ENCODE measurements around the gene SKIDA1.

Gene SKIDA1

GRCh38 chr10:21498377-21498776 is 27.1 kb downstream of the SKIDA1 start:
- ChIA-PET CTCF (no interaction called here), POLR2A (ENCODE audit: low non-redundant PET) (no interaction called here)
- H3K27ac ChIP-seq = no peak overlapping the region
- DNase-seq (ENCODE audit: low spot score) = no peak
- TF ChIP-seq CTCF (conservative IDR thresholded peaks at IDR 0.05; ENCODE audit: low read depth) = no peak

- no peak for TF ChIP-seq CTCF (conservative IDR thresholded peaks at IDR 0.05; ENCODE audit: low read depth)
- POLR2A ChIA-PET (ENCODE audit: low non-redundant PET) = interaction anchor here (0.6 kb wide), 1 partner anchor 73 kb away, joined by 3 read pairs; no protein-coding TSS in a partner anchor
- DNase-seq (ENCODE audit: low spot score) = peak; percentile 92
- H3K27ac ChIP-seq = peak overlapping the region; percentile 92
- CTCF ChIA-PET = interaction anchor here (0.6 to 1.8 kb wide), 11 partner anchors 21 to 297 kb away, joined by 3 to 8 read pairs (median 3); no protein-coding TSS in a partner anchor
These were observed 28.2 kb downstream of the SKIDA1 start for GRCh38 chr10:21497177-21497807.

- CTCF ChIA-PET = interaction anchor here (0.5 to 2.0 kb wide), 24 partner anchors 12 to 772 kb away, joined by 3 to 8 read pairs (median 4); no protein-coding TSS in a partner anchor
- POLR2A ChIA-PET (ENCODE audit: low non-redundant PET) = interaction anchor here (0.6 to 0.9 kb wide), 2 partner anchors 31 to 72 kb away, joined by 3 to 4 read pairs; no protein-coding TSS in a partner anchor
- TF ChIP-seq CTCF (conservative IDR thresholded peaks at IDR 0.05; ENCODE audit: low read depth) = peak; percentile 45
- DNase-seq (ENCODE audit: low spot score) = peak; percentile 41
- peak overlapping the region; percentile 92 for H3K27ac ChIP-seq
These were observed 28.9 kb downstream of the SKIDA1 start for GRCh38 chr10:21496343-21497176.

GRCh38 chr10:21495752-21496342 is 29.6 kb downstream of the SKIDA1 start:
- DNase-seq (ENCODE audit: low spot score) = peak; percentile 92
- TF ChIP-seq CTCF (conservative IDR thresholded peaks at IDR 0.05; ENCODE audit: low read depth) = peak; percentile 92
- H3K27ac ChIP-seq = peak overlapping the region; percentile 92
- CTCF ChIA-PET = interaction anchor here (0.5 to 2.0 kb wide), 19 partner anchors 13 to 1064 kb away, joined by 3 to 7 read pairs (median 4); no protein-coding TSS in a partner anchor
- POLR2A ChIA-PET (ENCODE audit: low non-redundant PET) = interaction anchor here (0.6 to 0.9 kb wide), 2 partner anchors 32 to 33 kb away, joined by 4 to 5 read pairs; no protein-coding TSS in a partner anchor

- no peak for TF ChIP-seq CTCF (conservative IDR thresholded peaks at IDR 0.05; ENCODE audit: low read depth)
- POLR2A ChIA-PET (ENCODE audit: low non-redundant PET) = interaction anchor here (0.6 kb wide), 1 partner anchor 33 kb away, joined by 5 read pairs; no protein-coding TSS in a partner anchor
- DNase-seq (ENCODE audit: low spot score) = peak; percentile 6
These were observed 30.3 kb downstream of the SKIDA1 start for GRCh38 chr10:21495002-21495751.

More at GRCh38 chr10:21495002-21495751, 30.3 kb downstream of the SKIDA1 start:
- H3K27ac ChIP-seq = peak overlapping the region; percentile 92
- CTCF ChIA-PET = interaction anchor here (0.5 to 2.0 kb wide), 15 partner anchors 20 to 1064 kb away, joined by 3 to 7 read pairs (median 4); no protein-coding TSS in a partner anchor
